A673 (cell line): ENCODE data around the gene ELANE. TPM values are rescaled to one million over a fixed set of nuclear protein-coding genes. Genes with fewer than 3 reads are reported as not detected.
A peak's percentile ranks its signal among the peaks of the same experiment; 100 is the strongest.

ENCODE experiments used
- BruUV-seq: library from RNA; stranded (reverse); fragments of 400-500 nt; replicated peaks from 2 replicates; lab custom pipeline; 2021; lab: Mats Ljungman, UMichigan
- CTCF ChIA-PET: fragments of 300-600 bp; sonication (Branson Sonifier 250); formaldehyde crosslinking; loops from one replicate; lab custom pipeline; 2022; ENCODE audit warnings: antibody characterized with exemption; lab: Charles Lee
- POLR2A ChIA-PET: fragments of 300-600 bp; sonication (Branson Sonifier 250); formaldehyde crosslinking; loops from one replicate; lab custom pipeline; 2022; ENCODE audit warnings: antibody characterized with exemption; ENCODE audit not compliant: low non-redundant PET; lab: Charles Lee
- DNase-seq: peaks from one replicate; pipeline ENCODE4 v3.0.0-alpha.2; 2015; ENCODE audit warnings: low spot score
- H3K27ac ChIP-seq: fragments of 200-600 bp; sonication (generic); 2 replicates; pipeline ENCODE4 v1.5.1; 2016; ENCODE audit warnings: mixed run types, low read depth, mild to moderate bottlenecking, mixed read lengths, antibody characterized with exemption, low read length; ENCODE audit not compliant: poor library complexity, severe bottlenecking
- H3K27me3 ChIP-seq: fragments of 200-600 bp; sonication (generic); replicated peaks from 2 replicates; pipeline ENCODE4 v1.6.1; 2017; ENCODE audit warnings: mixed run types, low read depth, mild to moderate bottlenecking, mixed read lengths, antibody characterized with exemption, low read length; ENCODE audit not compliant: insufficient read depth, poor library complexity
- H3K36me3 ChIP-seq: fragments of 200-600 bp; sonication (generic); 2 replicates; pipeline ENCODE4 v1.6.1; 2016; ENCODE audit warnings: mixed run types, mild to moderate bottlenecking, mixed read lengths, antibody characterized with exemption, low read length; ENCODE audit not compliant: insufficient read depth, poor library complexity, severe bottlenecking
- H3K4me1 ChIP-seq: fragments of 200-600 bp; sonication (generic); 2 replicates; pipeline ENCODE4 v1.6.1; 2017; ENCODE audit warnings: mixed run types, mild to moderate bottlenecking, mixed read lengths, antibody characterized with exemption, low read length; ENCODE audit not compliant: insufficient read depth, poor library complexity, severe bottlenecking
- H3K4me3 ChIP-seq: fragments of 200-600 bp; sonication (generic); 2 replicates; pipeline ENCODE4 v1.5.1; 2016; ENCODE audit warnings: low read depth, mixed run types, mild to moderate bottlenecking, mixed read lengths, low read length; ENCODE audit not compliant: poor library complexity, severe bottlenecking
- H3K9me3 ChIP-seq: fragments of 200-600 bp; sonication (generic); 2 replicates; pipeline ENCODE4 v1.6.1; 2016; ENCODE audit warnings: mixed run types, low read depth, mild to moderate bottlenecking, mixed read lengths, antibody characterized with exemption, low read length; ENCODE audit not compliant: poor library complexity, severe bottlenecking
- CTCF ChIP-seq: fragments of 300-800, 200-600 bp; sonication (generic); conservative IDR thresholded peaks from 2 replicates; pipeline ENCODE4 v1.5.1; 2017; ENCODE audit warnings: low read depth, mild to moderate bottlenecking, antibody characterized with exemption, low read length, moderate library complexity, mixed read lengths
- EZH2 ChIP-seq: fragments of 200-600 bp; sonication (generic); IDR thresholded peaks from 2 replicates; pipeline ENCODE4 v1.6.1; 2017; ENCODE audit warnings: borderline replicate concordance, low read depth, mild to moderate bottlenecking, mixed read lengths, antibody characterized with exemption, low read length; ENCODE audit not compliant: poor library complexity, severe bottlenecking
- intact Hi-C: fragments of 100-400 bp; cut with micrococcal nuclease; formaldehyde crosslinking; loops from one replicate; pipeline ENCODE4 v1.10.0; 2022; ENCODE audit not compliant: unreplicated experiment
- total RNA-seq: library from RNA; stranded (reverse); gene quantifications from 2 replicates; pipeline ENCODE4 v1.2.3, GENCODE V29; 2021

The ELANE gene
- total RNA-seq, 1 experiment from 2014 or later = not detected

DNA sequence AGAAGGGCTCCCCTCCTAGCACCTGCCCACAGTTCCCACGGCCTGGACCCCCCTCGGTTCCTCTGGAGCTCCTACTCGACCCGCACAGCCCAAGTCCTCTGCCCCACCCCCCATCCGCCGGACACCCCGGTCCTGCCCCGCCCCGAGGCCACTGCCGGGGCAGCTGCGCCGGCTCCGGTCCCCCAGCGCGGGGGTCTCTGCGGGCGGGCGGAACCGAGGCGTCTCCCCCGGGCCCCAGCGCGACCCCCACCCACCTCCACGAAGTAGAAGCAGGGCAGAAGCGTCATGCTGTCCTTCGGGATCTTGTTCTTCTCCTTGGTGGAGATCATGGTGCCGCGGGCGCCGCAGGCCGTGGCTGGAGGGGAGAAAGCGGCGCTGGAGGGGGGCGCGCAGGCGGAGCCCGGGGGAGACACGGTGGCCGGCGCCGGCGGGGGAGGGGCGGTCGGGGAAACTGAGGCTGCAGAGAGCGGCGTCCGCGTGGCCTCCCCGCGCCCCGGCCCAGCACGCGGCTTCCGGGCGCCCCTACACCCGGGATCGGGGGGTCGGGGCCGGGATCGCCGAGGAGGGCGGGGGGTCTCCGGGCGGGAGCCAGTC is 30.8 kb upstream of the ELANE start:
- TF ChIP-seq EZH2 (no peak), CTCF (no peak)
- DNase-seq = no peak

DNA sequence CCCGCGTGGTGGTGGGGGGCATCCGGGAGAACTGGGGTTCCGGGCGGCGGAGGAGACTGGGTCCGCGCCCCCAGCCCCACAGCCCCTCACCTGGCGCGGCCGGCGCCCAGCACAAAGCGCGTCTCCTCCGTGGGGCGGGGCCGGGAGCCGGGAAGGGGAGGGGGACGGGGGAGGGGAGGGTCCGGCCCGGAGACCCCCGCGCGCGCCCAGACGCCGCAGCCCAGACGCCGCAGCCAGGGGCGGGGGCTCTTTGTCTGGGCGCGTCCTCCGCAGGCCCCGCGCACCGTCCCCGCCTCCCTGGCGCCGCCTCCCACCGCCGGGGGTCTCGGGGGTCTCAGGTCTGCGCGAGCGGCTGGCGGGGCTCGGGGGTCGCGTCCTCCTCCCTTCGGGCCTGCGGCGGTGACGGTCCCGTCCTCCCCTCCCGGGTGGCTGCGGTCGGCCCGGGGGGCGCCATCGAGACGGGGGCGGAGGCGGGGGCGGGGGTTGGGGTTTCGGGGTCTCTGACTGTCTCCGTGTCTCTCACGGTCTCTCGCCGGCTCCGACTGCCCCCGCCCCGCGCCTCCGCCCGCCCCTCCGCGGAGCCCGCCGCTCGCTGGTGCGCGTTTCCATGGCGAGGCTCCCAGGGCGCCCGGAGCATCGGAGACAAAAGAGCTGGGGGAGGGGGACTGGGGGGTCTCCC is 30.1 kb upstream of the ELANE start, which contains the start of gene PLPPR3:
PLPPR3 (minus strand) TSS at position 131 of the 679 bp plus-strand sequence. CDS start 396 bp downstream, outside the sequence.
- intact Hi-C loops = no loop called here
- no peaks in the 10 kb centered on the region for H3K27me3 ChIP-seq
- no peak for DNase-seq
- H3K4me1 ChIP-seq = no peaks in the 10 kb centered on the region
- H3K9me3 ChIP-seq = no peaks in the 10 kb centered on the region
- CTCF ChIA-PET = no interaction called here
- no TSS peak for BruUV-seq
- H3K4me3 ChIP-seq = peak within 1 kb of the TSS; percentile 69
- peak within 1 kb of the TSS; percentile 47 for H3K27ac ChIP-seq
- H3K36me3 ChIP-seq = no peaks in the 10 kb centered on the region
- no peak for TF ChIP-seq CTCF
- POLR2A ChIA-PET = interaction anchor here (0.5 kb wide), 1 partner anchor 14 kb away, joined by 3 read pairs; no protein-coding TSS in a partner anchor

More for the DNA sequence above, 30.8 kb upstream of the ELANE start:
- H3K36me3 ChIP-seq = no peaks in the 10 kb centered on the region
- no peaks in the 10 kb centered on the region for H3K4me1 ChIP-seq
- H3K4me3 ChIP-seq = peak overlapping the region; percentile 69
- POLR2A ChIA-PET = no interaction called here
- intact Hi-C loops = no loop called here
- BruUV-seq = no TSS peak
- peak overlapping the region; percentile 47 for H3K27ac ChIP-seq
- H3K9me3 ChIP-seq = no peaks in the 10 kb centered on the region
- H3K27me3 ChIP-seq = no peaks in the 10 kb centered on the region
- CTCF ChIA-PET = no interaction called here

- DNase-seq = no peak
- H3K9me3 ChIP-seq = no peaks in the 10 kb centered on the region
- CTCF ChIA-PET = no interaction called here
- no peak for TF ChIP-seq EZH2
- TF ChIP-seq CTCF = no peak
- no peak overlapping the region for H3K4me3 ChIP-seq
- BruUV-seq = no TSS peak
- no peaks in the 10 kb centered on the region for H3K4me1 ChIP-seq
- intact Hi-C loops = no loop called here
- H3K27me3 ChIP-seq = no peaks in the 10 kb centered on the region
- POLR2A ChIA-PET = no interaction called here
- no peak overlapping the region for H3K27ac ChIP-seq
- no peaks in the 10 kb centered on the region for H3K36me3 ChIP-seq
These were observed 28.5 kb upstream of the ELANE start for GRCh38 chr19:823565-824121.
